HUES48 (cell line): ENCODE measurements around the gene UBE2O.
A peak's percentile ranks its signal among the peaks of the same experiment; 100 is the strongest.
"Not testable (repeated sequence)": the region's sequence is repeated elsewhere in the genome, so short reads cannot be mapped to it uniquely, and the experiment has no call there.

Experiments used
- H3K27ac ChIP-seq: one replicate; pipeline ENCODE4 v1.7.0; 2013; ENCODE audit warnings: low read depth, low read length, inconsistent platforms
- H3K27me3 ChIP-seq: 2 replicates; pipeline ENCODE4 v1.6.1; 2013; ENCODE audit warnings: mild to moderate bottlenecking, low read length; ENCODE audit not compliant: control insufficient read depth, insufficient read depth
- H3K36me3 ChIP-seq: 2 replicates; pipeline ENCODE4 v1.6.1; 2013; ENCODE audit warnings: low read length; ENCODE audit not compliant: control insufficient read depth, insufficient read depth
- H3K4me1 ChIP-seq: 2 replicates; pipeline ENCODE4 v1.6.1; 2013; ENCODE audit warnings: mild to moderate bottlenecking, low read length; ENCODE audit not compliant: control insufficient read depth, insufficient read depth
- H3K4me3 ChIP-seq: 2 replicates; pipeline ENCODE4 v1.5.1; 2013; ENCODE audit warnings: mild to moderate bottlenecking, low read depth, low read length
- H3K9ac ChIP-seq: 2 replicates; pipeline ENCODE4 v1.6.1; 2013; ENCODE audit warnings: mild to moderate bottlenecking, low read depth, low read length, moderate library complexity
- H3K9me3 ChIP-seq: 2 replicates; pipeline ENCODE4 v1.6.1; 2013; ENCODE audit warnings: low read length; ENCODE audit not compliant: control insufficient read depth, insufficient read depth

Gene UBE2O

DNA sequence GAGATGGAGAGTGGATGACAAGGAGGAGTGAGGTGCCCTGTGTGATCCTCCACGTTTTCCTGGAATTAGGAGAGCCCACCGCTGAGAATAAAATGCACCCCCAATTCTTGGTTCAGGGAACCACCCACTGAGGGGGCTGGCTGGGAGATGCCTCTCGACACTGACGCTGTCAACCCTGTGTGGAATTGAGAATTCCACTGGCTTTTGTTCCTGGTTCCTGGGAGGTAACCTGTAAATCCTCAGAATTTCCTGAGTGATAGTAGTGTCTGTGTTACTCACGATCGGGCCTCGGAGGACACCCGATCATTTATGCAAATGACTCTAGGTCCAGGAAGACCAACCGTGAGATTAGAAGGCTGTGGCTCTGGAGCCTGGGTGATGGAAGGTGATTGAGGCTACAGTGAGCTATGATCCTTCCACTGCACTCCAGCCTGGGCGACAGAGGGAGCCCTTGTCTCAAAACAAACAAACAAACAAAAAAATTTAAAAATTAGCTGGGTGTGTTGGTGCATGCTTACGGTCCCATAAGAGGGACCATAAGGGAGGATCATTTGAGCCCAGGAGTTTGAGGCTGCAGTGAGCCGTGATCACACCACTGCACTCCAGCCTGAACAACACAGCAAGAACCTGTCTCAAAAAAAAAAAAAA lies 87.6 kb downstream of the UBE2O start:
- no peaks in the 10 kb centered on the region for H3K27me3 ChIP-seq
- no peaks in the 10 kb centered on the region; the same call in 1 of the 2 replicates for H3K4me1 ChIP-seq

DNA sequence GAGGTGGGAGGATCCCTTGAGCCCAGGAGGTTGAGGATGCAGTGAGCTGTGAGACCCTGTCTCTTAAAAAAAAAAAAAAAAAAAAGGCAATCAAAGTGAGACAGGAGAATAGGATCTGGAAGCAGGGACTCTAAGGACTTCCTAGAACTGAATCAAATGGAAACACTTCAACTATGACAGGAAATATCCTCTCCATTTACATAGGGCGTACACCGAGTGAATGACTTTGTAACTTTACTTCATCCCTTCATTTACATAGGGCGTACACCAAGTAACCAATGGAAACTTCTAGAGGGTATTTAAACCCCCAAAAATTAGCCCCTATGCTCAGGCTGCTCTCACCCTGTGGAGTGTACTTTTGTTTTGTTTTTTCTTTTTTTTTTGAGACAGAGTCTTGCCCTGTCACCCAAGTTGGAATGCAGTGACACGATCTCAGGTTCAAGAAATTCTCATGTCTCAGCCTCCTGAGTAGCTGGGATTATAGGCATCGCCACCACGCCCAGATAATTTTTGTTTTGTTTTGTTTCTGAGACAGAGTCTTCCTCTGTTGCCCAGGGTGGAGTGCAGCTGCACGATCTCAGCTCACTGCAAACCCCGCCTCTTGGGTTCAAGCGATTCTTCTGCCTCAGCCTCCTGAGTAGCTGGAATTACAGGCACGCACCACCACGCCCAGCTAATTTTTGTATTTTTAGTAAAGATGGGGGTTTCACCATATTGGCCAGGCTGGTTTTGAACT lies 89.7 kb downstream of the UBE2O start:
- no peaks in the 10 kb centered on the region for H3K27me3 ChIP-seq
- no peaks in the 10 kb centered on the region for H3K36me3 ChIP-seq
- no peak overlapping the region for H3K27ac ChIP-seq
- no peak overlapping the region for H3K9ac ChIP-seq
- no peaks in the 10 kb centered on the region for H3K9me3 ChIP-seq
- H3K4me1 ChIP-seq, result no peaks in the 10 kb centered on the region; the same call in 1 of the 2 replicates
- H3K4me3 ChIP-seq, result no peak overlapping the region

More for the DNA sequence above, 87.6 kb downstream of the UBE2O start:
- no peaks in the 10 kb centered on the region for H3K36me3 ChIP-seq
- H3K4me3 ChIP-seq, result no peak overlapping the region
- no peak overlapping the region for H3K9ac ChIP-seq
- no peak overlapping the region for H3K27ac ChIP-seq
- H3K9me3 ChIP-seq, result no peaks in the 10 kb centered on the region

DNA sequence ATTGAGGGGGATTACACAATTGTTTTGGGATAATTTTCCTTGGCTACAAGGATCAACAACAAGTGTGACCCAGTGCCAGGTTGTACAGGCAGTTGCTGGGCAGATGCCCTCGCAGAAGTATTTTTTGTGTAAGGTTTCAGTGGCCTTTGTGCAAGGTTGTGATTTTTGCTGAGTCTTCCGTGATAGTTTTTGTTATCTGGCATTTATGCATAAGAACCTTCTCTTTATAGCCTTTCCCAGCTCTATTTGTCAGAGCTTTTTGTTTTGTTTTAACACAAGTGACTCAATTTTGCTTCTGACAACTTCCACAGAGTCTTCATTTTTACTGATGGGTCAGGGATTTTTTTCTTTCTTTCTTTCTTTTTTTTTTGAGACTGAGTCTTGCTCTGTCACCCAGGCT lies 92.5 kb downstream of the UBE2O start:
- H3K36me3 ChIP-seq, result no peaks in the 10 kb centered on the region
- no peak overlapping the region for H3K9ac ChIP-seq
- H3K4me3 ChIP-seq, result no peak overlapping the region
- H3K9me3 ChIP-seq, result no peaks in the 10 kb centered on the region
- H3K4me1 ChIP-seq, result no peaks in the 10 kb centered on the region
- H3K27me3 ChIP-seq, result no peaks in the 10 kb centered on the region
- H3K27ac ChIP-seq, result no peak overlapping the region

DNA sequence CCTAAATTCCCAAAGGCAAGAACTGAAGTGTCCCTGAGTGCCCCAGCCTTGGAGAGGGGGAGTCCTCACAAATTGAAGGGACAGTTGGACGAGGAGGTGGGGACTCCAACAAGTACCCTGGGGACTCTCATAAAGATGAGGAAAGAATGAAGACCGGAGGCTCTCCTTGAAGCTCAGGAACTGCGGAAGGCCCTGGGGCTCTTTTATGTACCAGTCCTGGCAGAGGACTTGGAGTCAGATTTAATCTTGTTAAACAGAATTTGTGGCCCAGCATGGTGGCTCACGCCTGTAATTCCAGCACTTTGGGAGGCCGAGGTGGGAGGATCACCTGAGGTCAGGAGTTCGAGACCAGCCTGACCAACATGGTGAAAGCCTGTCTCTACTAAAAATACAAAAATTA lies 93.2 kb downstream of the UBE2O start:
- H3K36me3 ChIP-seq, H3K4me1 ChIP-seq, H3K9me3 ChIP-seq, H3K27ac ChIP-seq, H3K4me3 ChIP-seq, H3K9ac ChIP-seq, H3K27me3 ChIP-seq: not testable (repeated sequence)

DNA sequence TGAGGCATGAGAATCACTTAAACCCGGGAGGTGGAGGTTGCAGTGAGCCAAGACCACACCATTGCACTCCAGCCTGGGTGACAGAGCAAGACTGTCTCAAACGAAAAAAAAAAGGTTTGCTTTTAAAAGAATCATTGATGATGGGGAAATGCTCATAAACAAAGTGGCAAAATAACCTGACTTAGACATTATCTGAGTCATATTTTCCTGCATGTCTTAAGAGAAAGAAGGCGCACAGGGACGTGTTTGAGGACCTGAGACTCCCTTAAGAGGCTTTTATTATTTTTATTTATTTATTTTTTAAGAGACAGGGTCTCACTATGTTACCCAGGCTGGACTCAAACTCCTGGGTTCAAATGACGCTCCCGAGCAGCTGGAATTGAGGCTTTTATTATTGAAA lies 93.6 kb downstream of the UBE2O start:
- no peaks in the 10 kb centered on the region for H3K36me3 ChIP-seq
- H3K4me3 ChIP-seq, result no peak overlapping the region
- H3K9ac ChIP-seq, result no peak overlapping the region
- no peak overlapping the region for H3K27ac ChIP-seq
- 0 out of 2 replicates have a peak, but pooled peaks cover 3% of the 10 kb centered on the region for H3K4me1 ChIP-seq
- no peaks in the 10 kb centered on the region for H3K27me3 ChIP-seq
- no peaks in the 10 kb centered on the region for H3K9me3 ChIP-seq

DNA sequence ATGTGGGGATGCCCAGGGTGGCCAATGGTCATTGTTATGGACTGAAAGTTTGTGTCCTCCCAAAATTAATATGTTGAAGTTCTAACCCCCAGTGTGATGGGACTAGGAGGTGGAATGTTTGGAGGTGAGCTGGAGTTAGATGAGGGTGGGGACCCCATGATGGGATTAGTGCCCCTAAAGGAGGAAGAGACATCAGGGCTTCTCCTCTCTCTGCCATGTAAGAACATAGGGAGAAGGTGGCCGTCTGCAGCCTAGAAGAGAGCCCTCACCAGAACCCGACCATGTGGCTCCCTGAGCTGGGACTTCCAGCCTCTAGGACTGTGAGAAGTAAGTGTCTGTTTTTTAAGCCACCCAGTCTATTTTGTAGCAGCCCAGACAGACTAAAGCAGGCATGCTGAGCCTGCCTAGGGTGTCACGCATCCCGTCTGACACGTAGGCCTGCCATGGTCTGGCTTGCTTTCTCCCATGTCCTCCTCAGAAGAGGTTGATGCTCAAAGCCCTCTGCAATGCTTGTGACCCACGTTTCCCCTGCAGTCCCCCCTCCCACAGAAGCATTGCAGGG lies 95.3 kb downstream of the UBE2O start:
- H3K36me3 ChIP-seq, result no peaks in the 10 kb centered on the region
- H3K9me3 ChIP-seq, result no peaks in the 10 kb centered on the region
- H3K27ac ChIP-seq, result no peak overlapping the region
- H3K4me3 ChIP-seq, result no peak overlapping the region
- H3K4me1 ChIP-seq, result 0 out of 2 replicates have a peak, but pooled peaks cover 3% of the 10 kb centered on the region
- H3K9ac ChIP-seq, result no peak overlapping the region
- no peaks in the 10 kb centered on the region for H3K27me3 ChIP-seq

DNA sequence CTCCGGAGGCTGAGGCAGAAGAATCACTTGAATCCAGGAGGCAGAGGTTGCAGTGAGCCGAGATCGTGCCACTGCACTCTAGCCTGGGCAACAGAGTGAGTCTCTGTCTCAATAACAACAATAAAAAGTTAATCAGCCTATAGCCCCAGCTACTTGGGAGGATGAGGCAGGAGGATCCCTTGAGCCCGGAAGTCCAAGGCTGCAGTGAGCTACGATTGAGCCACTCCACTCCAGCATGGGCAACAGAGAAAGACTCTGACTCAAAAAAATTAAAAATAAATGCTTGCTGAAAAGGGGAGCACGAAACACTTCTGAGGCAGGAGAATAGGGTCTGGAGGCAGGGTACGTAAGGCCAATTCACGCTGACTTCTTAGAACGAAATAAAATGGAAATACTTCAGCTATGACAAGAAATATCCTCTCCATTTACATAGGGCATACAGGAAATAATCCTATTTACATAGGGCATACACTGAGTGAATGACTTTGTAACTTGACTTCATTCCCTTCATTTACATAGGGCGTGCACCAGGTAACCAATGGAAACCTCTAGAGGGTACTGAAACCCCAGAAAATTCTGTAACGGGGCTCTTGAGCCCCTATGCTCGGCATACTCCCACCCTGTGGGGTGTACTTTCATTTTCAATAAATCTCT lies 96.0 kb downstream of the UBE2O start:
- H3K9ac ChIP-seq, result no peak overlapping the region
- H3K27me3 ChIP-seq, result no peaks in the 10 kb centered on the region
- H3K4me1 ChIP-seq, result 0 out of 2 replicates have a peak, but pooled peaks cover 3% of the 10 kb centered on the region
- H3K9me3 ChIP-seq, result no peaks in the 10 kb centered on the region
- H3K4me3 ChIP-seq, result no peak overlapping the region
- no peaks in the 10 kb centered on the region for H3K36me3 ChIP-seq
- H3K27ac ChIP-seq, result no peak overlapping the region

DNA sequence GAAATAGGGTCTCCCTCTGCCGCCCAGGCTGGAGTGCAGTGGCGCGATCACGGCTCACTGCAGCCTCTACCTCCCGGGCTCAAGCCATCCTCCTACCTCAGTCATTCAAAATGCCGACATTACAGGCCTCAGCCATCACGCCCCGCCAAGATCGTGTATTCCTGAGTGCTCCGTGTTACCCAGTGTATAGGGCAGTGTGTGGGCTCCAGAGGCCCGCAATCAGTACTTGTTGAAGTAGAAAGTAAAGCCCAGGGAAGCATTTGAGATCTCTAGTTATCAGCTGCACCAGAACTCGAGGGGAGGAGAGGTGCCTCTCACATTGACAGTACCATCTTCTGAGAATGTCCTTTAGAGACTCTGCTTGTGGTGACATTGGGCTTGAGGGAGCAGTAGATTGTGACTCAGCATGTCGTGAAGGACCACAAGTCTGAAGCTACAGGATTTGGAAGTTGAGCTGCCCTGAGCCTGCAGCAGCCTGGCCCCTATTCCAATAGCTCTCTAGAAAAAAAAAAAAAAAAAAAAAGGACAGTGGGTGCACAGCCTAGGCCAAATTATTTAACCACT lies 98.1 kb downstream of the UBE2O start:
- H3K9me3 ChIP-seq, result no peaks in the 10 kb centered on the region
- no peak overlapping the region for H3K27ac ChIP-seq
- H3K9ac ChIP-seq, result no peak overlapping the region
- no peak overlapping the region for H3K4me3 ChIP-seq
- H3K4me1 ChIP-seq, result 0 out of 2 replicates have a peak, but pooled peaks cover 3% of the 10 kb centered on the region
- no peaks in the 10 kb centered on the region for H3K27me3 ChIP-seq
- no peaks in the 10 kb centered on the region for H3K36me3 ChIP-seq

DNA sequence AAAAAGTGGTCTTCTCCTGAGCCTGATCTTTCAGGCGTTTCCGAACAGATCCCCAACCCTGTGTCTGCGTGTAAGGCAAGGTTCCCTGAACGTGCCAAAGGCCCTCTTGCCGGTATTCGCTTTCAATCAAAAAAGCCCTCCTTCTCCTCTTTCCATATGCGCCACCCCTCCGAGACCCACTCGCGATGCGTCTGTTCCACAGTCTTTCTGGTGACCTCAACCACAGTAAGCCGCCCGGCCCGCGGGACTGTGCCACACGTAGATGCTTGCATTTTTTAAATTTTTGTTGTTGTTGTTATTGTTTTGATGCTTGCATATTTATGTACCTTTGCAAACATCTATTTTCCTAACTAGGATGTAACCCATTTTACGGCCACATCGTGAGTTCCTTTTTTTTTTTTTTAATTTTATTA lies 98.6 kb downstream of the UBE2O start:
- peak overlapping the region; percentile 98 for H3K27ac ChIP-seq
- H3K27me3 ChIP-seq, result no peaks in the 10 kb centered on the region
- H3K4me3 ChIP-seq, result peak overlapping the region; percentile 80
- no peaks in the 10 kb centered on the region for H3K36me3 ChIP-seq
- H3K4me1 ChIP-seq, result 0 out of 2 replicates have a peak, but pooled peaks cover 3% of the 10 kb centered on the region
- no peaks in the 10 kb centered on the region for H3K9me3 ChIP-seq
- H3K9ac ChIP-seq, result peak overlapping the region; percentile 99

DNA sequence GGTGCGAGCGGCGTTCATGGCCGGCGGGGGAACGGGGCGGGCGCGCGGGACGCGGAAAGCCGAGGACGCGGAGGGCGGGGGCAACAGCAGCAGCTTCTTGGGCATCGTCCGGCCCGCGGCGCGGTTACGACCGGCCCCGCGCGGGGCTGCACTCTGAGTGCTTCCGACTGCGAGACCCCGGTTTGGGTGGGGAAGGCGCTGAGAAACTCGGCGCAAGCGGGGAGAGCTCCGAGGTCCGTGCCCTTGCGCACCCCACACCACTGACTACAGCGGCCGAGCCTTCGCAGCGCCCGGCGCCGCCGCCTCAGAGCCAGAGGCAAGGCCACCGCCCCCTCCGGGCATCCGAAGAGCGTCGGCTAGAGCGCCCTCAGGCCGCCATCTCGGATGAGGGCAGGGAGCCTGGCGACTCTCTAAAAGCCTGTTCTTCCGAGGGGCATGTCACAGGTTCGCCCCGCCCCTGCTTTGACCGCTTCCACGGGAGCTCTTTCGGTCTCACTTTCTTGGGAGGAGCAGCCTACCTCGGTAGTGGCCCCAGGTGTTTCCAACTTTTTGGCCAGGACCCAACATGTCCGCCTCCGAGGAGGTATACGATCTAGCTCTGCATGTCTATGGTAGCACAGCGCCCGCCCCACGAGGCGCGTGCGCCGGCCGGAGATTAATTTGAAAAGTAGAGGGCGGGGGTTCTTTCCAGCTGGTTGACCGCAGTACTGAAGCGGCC lies 99.2 kb downstream of the UBE2O start, which contains the start of gene PRPSAP1:
TSS of gene PRPSAP1 (minus strand) at position 318 of the 718 bp plus-strand sequence. CDS start at position 105, 213 bp downstream.
- peak within 1 kb of the TSS; percentile 98 for H3K27ac ChIP-seq
- H3K4me3 ChIP-seq, result peak within 1 kb of the TSS; percentile 80
- H3K4me1 ChIP-seq, result 0 out of 2 replicates have a peak, but pooled peaks cover 3% of the 10 kb centered on the region
- no peaks in the 10 kb centered on the region for H3K27me3 ChIP-seq
- no peaks in the 10 kb centered on the region for H3K36me3 ChIP-seq
- H3K9ac ChIP-seq, result peak within 1 kb of the TSS; percentile 99
- H3K9me3 ChIP-seq, result no peaks in the 10 kb centered on the region
